HG03280 (cell line): ENCODE data around the gene TRABD.
"Not testable (repeated sequence)": the region's sequence is repeated elsewhere in the genome, so short reads cannot be mapped to it uniquely, and the experiment has no call there.

ENCODE experiments used
- ATAC-seq: cut with Tn5 transposase; IDR thresholded peaks from one replicate; pipeline ENCODE4 v1.9.1; 2021; ENCODE audit warnings: mild to moderate bottlenecking, moderate library complexity; ENCODE audit not compliant: unreplicated experiment

The TRABD gene

GRCh38 chr22:50200461-50201190, 14.9 kb downstream of the TRABD start, which contains the start of gene SELENOO:
TSS of gene SELENOO (plus strand) at chr22:50201011. CDS start at chr22:50201037, 26 bp downstream.
- ATAC-seq: peak; percentile 69

- peak; percentile 27 for ATAC-seq
Measured at GRCh38 chr22:50201191-50202129, 15.7 kb downstream of the TRABD start.

DNA sequence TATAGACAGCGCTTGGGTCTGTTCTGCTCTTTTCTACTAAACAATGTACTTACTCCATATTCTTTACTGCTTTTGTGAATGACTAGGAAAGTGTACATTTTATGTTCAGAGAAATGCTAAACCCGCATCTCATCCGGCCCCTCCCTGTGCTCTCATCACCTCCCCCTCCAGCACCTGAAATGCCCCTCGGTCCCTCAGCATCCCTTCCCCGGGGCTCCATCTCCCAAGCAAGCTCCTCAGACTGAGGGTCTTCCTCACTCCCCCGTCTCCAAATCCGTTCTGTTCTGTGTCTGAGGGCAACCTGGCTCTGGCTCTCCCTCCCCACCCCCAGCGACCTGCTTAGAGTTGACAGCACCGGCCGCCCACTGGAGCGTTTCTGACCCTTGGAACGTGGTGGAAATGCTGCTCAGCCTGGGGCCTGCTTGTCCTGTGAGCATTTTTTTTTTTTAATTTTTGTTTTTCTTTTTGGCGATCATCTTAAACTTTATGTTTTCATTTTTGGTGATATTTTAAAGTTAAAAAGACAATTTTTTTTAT, 16.5 kb downstream of the TRABD start:
- ATAC-seq: no peak

DNA sequence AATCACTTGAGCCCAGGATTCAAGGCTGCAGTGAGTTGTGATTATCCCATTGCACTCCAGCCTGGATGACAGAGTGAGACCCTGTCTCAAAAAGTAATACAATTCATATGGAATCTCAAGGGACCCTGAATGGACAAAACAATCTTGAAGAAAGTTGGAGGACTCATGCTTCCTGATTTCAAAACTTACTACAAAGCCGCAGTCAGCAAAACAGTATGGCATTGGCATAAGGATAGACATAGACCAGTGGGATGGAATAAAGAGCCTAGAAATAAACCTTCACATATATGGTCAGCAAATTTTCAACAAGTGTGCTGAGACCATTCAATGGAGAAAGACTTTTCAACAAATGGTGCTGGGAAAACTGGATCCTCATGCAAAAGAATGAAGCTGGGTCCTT, 17.6 kb downstream of the TRABD start:
- ATAC-seq: no peak

DNA sequence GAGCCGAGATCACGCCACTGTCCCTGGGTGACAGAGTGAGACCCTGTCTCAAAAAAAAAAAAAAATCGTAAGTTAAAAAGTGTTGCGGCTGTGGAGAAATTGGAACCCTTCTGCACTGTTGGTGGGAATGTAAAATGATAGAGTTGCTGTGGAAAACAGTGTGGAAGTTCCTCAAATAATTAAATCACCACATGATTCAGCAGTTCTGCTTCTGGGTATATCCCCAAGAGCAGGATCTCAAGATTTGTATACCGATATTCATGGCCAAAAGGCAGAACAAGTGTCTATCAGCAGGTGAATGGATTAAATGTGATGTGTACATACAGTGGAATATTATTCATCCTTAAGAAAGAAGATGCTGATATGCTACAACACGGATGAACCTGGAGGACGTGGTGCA, 18.9 kb downstream of the TRABD start:
- no peak for ATAC-seq

- ATAC-seq: not testable (repeated sequence)
Measured at GRCh38 chr22:50204998-50205397, 19.3 kb downstream of the TRABD start.

DNA sequence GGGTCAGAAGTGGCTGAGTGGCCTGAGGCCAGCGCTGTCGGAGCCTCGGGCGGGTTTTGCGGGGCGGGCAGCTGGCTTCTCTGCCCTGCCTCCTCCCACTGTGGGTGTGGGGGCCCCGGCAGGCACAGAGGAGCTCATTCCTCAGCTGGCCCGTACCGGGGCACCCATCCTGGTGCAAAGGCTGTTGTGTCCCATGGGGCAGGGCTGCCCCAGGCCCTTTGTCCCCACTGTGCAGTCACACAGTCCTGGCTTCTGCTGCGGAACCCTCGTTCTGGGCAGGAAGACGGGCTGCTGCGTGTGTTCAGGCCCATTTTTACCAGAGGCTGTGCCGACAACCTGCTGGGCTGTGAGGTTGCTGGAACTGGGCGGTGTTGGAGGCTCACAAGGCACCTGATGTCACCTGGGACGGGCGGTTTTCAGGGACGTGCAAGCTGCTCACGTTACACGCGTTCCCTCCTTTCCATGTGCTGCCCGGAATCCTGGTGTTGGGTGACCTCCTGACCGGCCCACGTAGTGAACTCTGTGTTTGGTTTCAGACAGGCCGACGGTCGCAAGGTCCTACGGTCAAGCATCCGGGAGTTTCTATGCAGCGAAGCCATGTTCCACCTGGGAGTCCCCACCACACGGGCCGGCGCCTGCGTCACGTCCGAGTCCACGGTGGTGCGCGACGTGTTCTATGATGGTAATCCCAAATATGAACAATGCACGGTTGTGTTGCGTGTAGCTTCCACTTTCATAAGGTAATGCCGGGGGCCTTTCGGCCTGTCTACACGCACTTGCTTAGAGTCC, 20.3 kb downstream of the TRABD start:
- no peak for ATAC-seq

GRCh38 chr22:50206599-50206998, 20.9 kb downstream of the TRABD start:
- no peak for ATAC-seq

DNA sequence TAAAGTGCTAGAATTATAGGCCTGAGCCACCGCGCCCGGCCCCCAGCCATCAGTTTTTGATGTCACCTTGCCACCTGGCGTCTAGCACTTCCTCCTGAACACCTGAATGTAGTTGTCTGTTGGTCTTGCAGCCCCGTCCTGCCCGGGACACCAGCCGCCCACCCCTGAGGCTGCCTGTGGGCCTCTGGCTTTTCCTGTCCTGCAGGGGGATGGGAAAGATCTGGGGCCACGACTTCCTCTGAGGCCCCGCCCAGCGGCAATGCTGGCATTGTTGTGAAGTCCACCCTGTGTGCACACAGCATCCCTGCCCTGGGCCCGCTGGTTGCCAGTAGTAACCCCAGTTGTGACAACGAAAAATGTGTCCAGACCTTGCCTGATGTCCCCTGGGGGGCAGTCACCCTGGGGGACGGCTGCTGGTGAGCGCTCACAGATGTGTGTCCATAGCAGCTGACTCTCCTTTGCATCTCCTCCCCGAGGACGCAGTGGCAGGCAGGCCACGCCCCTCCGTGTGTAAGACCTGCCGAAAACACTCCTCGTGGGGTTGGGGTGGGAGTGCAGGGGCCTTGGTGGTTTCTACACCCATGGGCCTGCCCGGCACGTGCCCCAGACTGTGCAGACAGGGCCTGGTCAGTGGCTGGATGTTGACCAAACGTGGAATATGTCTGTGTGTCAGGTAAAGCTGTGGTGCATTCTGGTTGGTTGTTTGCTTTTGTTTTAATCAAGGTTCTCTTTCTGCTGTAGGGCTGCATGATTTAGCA, 21.8 kb downstream of the TRABD start:
- no peak for ATAC-seq

DNA sequence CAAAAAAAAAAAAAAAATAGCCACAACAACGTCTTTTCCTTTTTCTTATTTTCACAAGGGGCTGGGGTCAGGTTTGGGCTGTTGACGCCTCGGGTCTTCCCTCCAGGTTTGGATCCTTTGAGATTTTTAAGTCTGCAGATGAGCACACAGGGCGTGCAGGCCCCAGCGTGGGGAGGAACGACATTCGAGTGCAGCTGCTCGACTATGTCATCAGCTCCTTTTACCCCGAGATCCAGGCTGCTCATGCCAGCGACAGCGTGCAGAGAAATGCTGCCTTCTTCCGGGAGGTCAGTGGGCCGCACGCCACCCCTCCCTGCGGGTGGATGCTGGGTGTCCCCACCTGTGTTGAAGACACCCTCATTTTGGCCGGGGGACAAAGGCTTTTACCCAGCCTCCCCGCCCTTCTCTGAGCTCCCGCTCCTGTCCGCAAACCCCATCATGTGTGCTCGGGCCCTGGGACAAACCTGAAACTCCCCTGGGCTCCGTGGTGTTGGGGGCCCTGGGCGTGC, 22.8 kb downstream of the TRABD start:
- ATAC-seq: no peak

GRCh38 chr22:50208939-50209892, 23.5 kb downstream of the TRABD start:
- no peak for ATAC-seq

GRCh38 chr22:50209893-50210292, 24.2 kb downstream of the TRABD start:
- ATAC-seq: no peak

- ATAC-seq: no peak
Measured at GRCh38 chr22:50210378-50211139, 24.8 kb downstream of the TRABD start.

DNA sequence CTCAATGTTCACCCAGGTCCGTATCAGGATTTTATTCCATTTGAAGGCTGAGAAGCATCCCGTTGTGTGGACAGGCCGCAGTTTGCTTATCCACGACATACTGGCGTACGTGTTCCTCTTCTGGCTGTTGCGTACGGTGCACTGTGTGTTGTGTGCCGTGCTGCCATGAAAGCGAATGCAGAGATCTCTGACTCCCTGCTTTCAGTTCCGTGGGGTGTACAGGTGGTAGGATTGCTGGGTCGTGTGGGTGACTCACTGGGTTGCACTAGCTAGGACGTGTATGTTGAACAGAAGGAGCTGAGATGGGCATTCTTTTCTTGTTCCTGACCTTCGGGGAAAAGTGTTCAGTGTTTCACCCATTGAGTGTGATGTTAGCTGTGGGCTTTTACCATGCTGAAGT, 25.4 kb downstream of the TRABD start:
- no peak for ATAC-seq

DNA sequence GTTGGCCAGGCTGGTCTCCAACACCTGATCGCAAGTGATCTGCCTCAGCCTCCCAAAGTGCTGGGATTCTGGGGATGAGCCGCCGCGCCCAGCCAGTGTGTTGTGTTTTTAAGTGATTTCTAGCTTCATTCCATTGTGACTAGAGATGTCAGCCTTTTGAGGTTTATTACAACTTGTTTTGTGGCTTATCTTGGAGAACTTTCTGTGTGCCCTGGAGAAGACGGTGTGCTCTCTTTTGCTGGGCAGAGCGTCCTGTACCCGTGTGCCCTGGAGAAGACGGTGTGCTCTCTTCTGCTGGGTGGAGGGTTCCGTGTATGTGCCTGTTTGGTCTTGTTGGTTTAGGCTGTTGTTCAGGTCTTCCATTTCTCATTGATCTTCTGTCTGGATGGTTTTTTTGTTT, 27.6 kb downstream of the TRABD start:
- ATAC-seq: no peak

DNA sequence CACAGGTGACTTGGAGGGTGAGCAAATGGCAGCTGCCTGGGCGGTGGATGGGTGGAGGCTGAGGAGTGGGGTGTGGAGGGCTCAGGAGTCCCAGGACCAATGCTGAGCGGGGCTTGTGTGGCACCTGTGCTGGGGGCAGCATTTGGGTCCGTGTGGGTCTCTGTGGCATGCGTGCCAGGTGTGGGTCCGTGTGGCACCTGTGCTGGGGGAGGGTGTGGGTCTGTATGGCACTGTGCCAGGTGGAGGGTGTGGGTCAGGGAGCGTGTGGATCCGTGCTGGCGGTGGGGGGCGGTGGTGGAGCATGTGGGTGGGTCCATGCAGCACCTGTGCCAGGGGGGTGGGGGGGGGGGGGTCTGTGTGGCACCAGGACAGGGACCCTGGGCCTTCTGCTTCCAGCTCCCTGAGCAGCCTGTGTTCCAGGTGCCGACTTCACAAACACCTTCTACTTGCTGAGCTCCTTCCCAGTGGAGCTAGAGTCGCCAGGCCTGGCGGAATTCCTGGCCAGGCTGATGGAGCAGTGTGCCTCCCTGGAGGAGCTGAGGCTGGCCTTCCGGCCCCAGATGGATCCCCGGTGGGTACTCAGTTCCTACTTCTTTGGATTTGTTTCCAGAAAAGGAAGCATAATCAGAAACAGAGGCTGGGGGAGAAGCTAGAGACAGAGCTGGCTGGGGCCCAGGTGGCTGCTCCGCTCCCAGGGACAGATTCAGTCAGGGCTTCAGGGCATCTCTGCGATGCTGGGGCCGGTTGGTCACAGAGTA, 29.8 kb downstream of the TRABD start:
- ATAC-seq: no peak

DNA sequence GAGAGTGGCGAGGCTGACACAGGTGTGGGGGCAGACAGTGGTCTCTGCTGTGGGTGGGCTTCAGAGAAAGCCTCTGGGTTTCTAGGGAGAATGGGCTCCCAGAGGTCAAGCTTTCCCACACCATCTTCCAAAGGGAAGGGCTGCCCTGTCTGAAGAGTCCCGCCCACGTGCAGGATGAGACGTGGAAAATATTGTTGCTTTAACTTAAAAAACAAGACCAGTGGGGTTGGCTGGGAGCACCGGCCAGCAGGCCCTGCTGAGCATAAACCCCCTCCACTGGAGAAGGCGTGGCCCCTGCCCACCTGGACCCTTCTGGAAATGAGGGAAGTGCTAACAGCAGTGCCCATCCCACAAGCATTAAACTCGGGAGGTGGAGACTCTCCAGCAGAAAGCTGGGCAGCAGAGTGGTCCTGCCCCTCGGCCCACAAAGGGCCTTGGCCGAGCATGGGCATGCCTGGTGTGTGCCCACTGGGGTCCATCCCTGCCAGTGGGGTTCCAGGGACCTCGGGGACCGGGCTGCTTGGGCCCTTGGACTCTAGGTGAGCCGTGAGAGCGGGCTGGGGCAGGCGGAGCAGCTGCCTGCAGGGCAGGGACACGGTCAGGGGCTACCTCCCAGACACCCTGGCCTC, 30.5 kb downstream of the TRABD start:
- no peak for ATAC-seq
